Cardiac fibroblast (primary cell): Measurements from ENCODE around the gene MMS19.

Source experiments
- DNase-seq, 2 donors: peaks; one replicate each; pipeline versions ENCODE4 v3.0.0 to v3.0.0-alpha.2; 2010; ENCODE audit warnings: low read depth in 2 of 2
- H3K4me3 ChIP-seq, 2 donors: replicated peaks in 1 of 2; 1 replicate in 1 of 2; 2 replicates in 1 of 2; pipeline ENCODE4 v1.5.1; 2011; ENCODE audit warnings: low read depth in 2 of 2, low read length in 2 of 2, mild to moderate bottlenecking in 2 of 2, moderate library complexity in 1 of 2
- TF ChIP-seq, protein P1 (sequence below): IDR thresholded peaks from one replicate; pipeline ENCODE4 v1.5.1; 2011; ENCODE audit warnings: low read depth, mild to moderate bottlenecking, low read length, inconsistent platforms

MMS19 gene

DNA sequence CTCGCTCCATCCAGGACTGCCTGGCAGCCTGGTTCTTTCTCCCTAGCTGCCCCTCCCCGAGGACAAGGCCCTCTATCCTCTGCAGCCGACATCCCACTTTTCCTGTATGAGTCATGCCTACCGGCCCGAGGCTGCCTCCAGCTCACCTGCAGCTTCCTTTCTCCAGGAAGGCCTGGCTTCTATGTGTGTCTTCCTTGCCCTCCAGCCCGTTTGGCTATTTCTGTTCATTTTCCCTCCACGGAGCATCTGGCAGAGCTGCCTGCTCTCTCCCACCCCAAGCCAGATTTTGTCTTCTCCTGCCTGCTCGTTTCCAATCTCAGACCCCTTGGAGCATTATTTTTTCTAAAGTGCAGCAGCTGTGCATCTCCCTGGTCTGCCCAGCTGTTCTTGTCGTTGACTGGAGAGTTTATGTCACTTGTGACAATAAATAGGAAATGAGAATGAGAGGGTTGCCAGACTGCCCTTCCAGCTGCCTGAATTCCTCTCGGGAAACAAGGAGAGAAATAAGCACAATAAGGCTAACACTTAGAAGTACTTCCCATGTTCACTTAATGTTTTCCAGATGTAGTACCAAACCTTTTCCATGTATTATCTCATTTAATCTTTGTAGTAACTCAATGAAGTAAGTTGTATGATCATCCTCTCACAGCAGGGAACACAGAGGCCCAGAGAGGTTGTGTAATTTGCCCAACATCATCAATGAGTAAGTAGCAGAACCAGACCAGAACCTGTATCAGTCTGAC, 20.2 kb upstream of the MMS19 start:
- no peak overlapping the region for H3K4me3 ChIP-seq
- DNase-seq = peak in 1 of 2 donors; percentile 68
- TF ChIP-seq, protein P1, sequence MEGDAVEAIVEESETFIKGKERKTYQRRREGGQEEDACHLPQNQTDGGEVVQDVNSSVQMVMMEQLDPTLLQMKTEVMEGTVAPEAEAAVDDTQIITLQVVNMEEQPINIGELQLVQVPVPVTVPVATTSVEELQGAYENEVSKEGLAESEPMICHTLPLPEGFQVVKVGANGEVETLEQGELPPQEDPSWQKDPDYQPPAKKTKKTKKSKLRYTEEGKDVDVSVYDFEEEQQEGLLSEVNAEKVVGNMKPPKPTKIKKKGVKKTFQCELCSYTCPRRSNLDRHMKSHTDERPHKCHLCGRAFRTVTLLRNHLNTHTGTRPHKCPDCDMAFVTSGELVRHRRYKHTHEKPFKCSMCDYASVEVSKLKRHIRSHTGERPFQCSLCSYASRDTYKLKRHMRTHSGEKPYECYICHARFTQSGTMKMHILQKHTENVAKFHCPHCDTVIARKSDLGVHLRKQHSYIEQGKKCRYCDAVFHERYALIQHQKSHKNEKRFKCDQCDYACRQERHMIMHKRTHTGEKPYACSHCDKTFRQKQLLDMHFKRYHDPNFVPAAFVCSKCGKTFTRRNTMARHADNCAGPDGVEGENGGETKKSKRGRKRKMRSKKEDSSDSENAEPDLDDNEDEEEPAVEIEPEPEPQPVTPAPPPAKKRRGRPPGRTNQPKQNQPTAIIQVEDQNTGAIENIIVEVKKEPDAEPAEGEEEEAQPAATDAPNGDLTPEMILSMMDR = no peak

- DNase-seq = no peak
- TF ChIP-seq, protein P1 = no peak
- H3K4me3 ChIP-seq = no peak overlapping the region
Observed at GRCh38 chr10:97517778-97518300, 19.6 kb upstream of the MMS19 start.

- TF ChIP-seq, protein P1 = no peak
- DNase-seq = no peak
- no peak overlapping the region for H3K4me3 ChIP-seq
Observed at GRCh38 chr10:97517096-97517750, 19.0 kb upstream of the MMS19 start.

GRCh38 chr10:97515271-97515978, 17.2 kb upstream of the MMS19 start:
- no peak for DNase-seq
- no peak overlapping the region for H3K4me3 ChIP-seq
- TF ChIP-seq, protein P1 = no peak

GRCh38 chr10:97514344-97514743, 16.1 kb upstream of the MMS19 start:
- H3K4me3 ChIP-seq = no peak overlapping the region
- DNase-seq = no peak
- TF ChIP-seq, protein P1 = no peak

DNA sequence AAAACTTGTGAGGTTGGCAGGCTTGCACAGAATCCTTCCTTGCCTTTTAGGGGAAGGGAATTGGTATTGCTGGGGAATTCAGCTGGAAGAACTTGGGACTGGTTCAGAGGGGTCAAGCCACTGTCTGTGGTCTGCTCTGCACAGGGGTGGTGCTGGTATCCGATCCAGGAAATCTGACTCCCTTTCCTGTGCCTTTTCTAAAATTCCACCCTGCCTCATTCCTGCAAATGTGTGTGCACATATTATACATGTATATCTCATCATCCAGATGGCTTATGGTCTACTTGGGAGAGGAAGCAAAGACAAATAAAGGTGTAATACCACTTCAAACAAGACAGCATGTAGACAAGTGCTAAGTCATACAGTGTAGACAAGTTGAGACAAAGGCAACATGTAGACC, 14.8 kb upstream of the MMS19 start:
- H3K4me3 ChIP-seq = no peak overlapping the region
- DNase-seq = no peak
- TF ChIP-seq, protein P1 = no peak
